HCEC 1CT (cell line): ENCODE results near the gene TECPR2.
"Not testable (repeated sequence)": the region's sequence is repeated elsewhere in the genome, so short reads cannot be mapped to it uniquely, and the experiment has no call there.

ENCODE experiments used
- DNase-seq: peaks from one replicate; pipeline ENCODE4 v3.0.0-alpha.2; 2017

TECPR2 gene

DNA sequence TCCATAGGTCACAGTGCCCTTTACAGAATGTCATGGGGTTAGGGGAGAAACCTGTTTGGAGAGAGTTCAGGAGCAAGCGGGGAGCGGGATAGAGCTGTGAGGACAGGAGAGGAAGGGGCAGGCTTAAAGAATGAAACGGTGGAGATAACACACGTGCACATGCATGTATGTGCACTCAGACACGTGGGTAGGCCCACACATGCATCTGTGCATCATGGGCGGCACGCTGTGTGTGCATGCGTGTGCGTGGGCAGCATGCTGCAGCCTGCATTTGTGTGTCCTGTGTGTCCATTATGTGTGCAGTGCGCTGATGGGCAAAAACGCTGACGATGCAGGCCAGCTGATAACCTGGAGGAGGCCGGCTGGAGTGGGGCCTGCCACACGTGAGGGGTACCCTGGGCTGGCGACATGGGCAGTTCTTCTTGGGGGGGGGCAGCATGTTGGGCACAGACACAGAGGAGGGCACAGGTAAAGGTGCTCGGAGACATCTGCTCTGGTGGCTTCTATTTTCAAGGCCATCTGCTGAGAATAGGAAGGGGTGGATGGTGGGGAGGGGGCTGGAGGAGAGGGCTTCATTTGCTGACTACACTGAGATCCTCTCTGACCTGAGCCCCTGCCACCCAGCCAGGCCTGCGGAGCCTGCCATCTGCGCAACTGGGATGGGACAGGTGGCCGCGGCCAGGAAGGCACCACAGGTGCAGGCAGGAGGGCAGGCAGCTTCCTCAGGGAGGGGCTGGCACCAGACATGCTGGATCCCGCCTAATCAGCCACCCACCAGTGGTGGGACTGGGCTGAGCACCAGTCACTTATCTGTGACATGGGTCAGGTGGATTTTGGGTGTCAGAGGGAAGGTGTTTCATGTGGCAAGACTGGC lies 151.4 kb downstream of the TECPR2 start:
- DNase-seq = no peak

DNA sequence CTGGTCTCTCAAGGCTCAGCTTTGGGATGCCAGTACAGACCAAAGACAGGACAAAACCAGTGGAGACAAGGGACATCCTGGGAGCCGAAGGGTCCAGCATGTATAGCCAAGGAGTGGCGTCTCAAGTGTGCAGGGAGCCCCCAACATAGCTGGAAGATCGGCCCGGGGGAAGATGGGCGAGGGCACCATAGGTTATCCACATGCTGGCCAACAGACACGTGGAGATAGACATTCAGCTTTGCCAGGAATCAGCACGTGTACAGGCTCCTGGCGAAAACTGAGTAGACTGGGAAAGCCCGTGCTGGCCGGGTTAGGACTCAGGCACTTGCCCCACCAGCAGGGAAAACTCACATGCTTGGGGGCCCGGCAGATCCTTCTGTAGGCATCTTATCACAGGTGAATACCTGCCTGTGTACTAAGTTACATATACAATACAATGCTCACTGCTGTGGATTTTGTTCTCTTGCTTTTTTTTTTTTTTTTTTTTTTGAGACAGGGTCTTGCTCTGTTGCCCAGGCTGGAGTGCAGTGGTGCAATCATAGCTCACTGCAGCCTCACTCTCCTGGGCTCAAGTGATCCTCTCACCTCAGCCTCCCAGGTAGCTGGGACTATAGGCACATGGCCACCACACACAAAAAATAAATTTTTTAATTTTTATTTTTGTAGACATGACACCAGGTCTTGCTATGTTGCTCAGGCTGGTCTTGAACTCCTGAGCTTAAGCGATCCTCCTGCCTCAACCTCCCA lies 152.4 kb downstream of the TECPR2 start:
- DNase-seq = no peak

DNA sequence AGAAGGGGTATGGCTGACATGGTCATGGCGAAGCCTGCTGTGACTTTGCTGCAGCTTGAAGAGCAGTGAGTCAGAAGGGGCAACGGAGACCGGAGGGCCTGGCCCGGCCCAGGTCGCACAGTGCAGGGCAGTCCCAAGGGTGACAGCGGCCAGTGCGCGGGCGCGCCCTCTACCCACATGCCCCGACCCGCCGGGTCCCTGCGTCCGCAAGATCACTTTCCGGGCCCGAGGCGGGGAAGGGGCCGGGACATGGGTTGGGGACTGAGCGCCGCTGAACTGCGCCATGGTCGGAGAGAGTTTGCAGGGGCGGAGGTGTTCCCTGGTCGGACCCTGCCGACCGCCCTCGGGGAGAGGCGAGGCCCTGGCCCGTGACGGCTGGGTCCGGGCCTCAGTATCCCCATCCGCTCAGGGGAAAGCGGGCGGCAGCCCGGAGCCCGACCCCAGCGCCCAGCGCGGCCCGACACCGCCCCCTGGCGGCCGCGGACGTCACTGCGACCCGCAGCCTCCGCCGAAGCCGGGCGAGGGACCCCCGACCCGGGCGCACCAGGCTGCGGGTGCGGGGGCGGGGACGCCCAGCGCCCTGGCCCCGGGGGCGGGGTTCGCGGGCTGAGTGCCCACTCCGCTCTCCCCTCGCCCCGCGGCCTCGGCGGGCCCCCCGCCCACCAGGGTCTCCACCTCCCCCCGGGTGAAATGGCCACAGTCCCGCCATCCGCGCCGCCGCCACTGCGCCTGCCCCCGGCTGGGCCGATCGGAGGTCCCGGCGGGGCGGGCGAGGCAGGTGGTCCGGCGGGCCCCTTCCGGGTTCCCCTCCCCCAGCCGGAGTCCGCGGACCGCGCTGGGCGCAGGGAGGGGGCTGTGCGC lies 154.0 kb downstream of the TECPR2 start:
- peak; percentile 7 for DNase-seq

DNA sequence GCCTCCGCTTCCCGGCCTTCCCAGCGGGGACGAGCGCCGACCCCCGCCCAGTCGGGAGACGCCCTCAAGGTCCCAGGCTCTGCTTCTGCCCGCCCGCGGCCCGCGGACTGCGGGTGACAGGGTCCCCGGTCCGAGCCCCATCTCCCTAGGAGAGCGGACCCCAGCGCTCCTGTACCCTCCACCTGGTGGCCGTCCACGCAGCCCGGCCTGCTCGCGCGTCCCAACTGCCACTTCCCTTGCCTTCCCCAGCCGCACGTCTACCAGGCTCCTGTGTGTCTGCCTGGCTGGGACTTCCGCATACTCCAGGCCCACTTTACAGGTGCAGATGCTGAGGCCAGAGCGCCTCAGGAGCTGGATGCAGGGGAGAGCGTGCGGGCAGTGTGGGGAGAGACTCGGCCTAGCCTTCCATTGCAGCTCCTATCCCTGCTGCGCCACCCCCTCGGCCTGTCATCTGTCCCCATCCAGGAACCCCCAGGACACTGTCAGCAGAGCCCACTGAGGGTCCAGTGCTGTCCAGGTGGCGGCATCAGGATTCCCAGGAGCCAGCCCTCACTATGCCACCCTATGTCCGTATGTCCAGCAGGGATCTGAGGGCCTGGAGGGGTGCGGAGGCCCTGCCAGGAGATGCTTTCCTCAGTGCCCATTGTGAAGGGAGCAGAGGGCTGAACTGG lies 154.8 kb downstream of the TECPR2 start:
- DNase-seq = no peak

DNA sequence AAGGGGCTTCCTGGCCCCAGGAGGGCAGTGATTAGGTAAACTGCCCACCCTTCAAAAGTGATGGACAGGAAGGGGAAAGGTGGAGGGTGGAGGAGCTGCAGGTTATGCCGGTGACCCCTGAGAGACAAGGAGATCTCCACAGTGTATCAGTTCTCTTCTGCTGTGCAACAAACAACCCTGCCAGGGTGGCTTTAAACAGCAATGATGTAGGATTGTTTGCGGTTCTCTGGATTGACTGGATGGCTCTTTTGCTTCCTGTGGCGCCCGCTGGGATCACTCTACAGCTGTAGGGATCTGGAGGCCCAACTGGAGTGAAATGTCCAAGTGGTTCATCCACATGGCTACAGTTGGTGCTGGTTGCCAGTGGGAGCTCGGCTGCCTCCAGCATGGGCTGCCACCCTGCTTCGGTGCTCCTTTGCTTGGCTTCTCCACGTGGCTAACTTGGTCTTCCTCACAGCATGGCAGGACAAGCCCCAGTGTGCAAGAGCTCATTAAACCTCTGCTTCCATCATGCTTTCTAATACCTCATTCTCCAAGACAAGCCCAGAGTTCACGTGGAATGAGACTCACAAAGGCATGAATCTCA lies 155.4 kb downstream of the TECPR2 start:
- no peak for DNase-seq

DNA sequence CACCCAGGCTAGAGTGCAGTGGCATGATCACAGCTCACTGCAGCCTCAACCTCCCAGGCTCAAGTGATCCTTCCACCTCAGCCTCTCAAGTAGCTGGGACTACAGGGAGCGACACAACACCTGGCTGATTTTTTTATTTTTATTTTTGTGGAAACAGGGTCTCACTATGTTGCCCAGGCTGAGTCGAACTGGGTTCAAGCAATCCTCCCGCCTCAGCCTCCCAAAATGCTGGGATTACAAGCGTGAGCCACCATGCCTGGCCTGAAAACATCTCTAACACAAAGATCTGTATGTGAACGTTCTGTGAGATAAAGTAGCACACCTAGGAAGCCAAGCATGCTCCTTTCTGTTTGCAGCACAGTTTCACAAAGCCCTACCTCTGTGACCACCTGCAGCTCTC lies 157.0 kb downstream of the TECPR2 start:
- DNase-seq = not testable (repeated sequence)

DNA sequence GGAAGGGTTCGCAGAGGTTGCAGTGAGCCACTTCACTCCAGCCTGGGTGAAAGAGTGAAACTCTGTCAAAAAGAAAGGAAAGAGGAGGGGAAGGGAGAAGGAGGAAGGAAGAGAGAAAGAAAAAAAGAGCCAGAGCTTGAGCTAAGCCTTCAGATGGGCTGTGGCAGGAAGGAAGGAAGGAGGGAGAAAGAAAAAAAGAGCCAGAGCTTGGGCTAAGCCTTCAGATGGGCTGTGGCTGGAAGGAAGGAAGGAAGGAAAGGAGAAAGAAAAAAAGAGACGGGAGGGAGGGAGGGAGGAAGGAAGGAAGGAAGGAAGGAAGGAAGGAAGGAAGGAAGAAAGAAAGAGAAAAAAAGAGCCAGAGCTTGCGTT lies 160.4 kb downstream of the TECPR2 start:
- DNase-seq = no peak

DNA sequence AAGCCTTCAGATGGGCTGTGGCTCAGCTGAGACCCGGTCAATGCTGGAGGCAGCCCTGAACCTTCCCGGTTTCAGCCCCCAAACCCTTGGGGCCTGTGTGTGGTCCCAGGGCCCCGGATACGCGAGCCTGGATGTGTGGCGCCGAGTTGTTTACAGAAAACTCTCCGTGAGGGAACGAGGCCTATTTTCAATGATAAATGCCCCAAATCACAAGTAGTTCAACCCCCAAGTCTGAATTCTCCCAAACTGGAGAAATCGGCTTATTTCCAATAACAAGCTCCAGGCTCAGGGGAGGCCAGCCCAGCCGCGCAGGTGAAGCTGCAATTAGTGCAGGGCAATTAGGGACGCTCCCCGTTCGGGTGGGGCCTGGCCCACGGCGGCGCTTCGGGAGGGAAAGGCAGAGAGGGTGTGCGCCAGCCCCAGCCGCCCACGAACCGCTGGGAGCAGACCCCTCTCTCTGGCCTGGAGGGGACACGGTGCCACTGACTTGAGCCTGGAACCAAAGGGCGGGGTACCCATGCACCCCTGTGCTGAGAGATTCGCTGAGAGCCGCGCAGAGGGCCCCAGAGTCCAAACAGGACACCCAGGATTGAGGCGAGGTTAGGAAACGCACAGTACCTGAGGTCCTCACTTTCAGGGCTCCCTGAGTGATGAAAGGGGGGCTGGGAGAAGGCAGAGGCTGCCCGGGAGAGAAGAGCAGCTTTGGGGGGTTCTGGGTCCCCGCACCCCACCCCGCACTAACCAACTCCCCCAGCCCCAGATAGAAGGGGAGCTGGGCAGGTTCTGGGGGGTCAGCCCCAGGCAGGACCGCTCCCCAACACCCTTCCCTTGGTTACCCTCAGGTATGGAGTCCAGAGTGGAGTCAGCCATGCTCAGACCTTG lies 161.1 kb downstream of the TECPR2 start:
- no peak for DNase-seq

DNA sequence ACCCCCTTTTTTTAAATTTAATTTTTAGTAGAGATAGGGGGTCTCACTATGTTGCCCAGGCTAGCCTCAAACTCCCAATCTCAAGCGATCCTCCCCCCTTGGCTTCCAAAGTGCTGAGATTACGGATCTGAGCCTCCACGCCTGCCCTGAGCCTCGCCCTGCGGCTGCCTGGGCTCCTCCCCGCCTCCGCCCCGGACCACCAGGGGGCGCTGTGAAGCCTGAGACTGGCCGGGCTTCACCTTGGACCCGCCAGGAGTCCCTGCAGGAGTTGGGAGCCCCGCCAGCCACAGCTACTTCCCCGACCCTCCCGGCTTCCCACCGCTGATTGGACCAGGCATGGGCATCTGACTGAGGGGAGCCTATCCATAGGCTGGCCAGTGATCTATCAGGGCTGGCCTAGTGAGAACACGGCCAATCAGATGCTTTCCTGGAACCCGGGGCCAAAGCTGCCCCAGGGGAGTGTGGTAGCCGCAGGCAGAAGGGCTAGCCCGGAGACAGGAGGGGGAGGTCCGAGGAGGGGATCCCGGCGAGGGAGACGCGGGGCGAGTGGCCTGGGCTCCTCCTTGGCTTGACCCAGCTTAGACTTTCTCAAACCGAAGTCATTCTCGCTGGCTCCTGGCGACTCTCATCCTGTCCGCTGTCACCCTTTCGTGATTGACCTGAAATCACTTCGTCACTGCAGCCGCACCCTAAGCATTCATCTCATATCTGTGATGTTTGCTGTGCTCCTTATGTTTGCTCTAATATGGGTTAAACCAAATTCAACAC lies 161.9 kb downstream of the TECPR2 start:
- DNase-seq = peak; percentile 99

DNA sequence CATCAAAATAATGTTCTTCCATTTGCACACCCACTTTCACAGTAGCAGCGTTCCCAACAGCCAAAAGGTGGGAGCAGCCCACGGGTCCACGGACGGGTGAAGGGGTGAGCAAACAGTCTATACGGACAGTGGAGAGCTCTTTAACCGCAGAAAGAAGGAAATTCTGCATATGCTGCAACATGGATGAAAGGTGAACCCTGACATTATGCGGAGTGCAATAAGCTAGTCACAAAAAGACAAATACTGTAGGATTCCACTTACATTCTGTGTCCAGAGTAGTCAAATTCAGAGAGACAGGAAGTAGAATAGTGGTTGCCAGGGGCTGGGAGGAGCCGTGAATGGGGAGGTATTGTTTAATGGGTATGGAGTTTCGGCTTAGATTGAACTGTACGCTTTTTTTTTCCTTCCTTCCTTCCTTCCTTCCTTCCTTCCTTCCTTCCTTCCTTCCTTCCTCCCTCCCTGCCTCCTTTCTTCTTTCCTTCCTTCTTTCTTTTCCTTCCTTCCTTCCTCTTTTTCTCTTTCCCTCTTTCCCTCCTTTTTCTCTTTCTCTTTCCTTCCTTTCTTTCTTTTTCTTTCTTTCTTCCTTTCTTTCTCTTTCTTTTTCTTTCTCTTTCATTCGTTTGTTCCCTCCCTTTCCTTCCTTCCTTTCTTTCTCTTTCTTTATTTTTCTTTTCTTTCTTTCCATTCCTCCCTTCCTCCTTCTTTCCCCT lies 162.6 kb downstream of the TECPR2 start:
- peak; percentile 69 for DNase-seq

DNA sequence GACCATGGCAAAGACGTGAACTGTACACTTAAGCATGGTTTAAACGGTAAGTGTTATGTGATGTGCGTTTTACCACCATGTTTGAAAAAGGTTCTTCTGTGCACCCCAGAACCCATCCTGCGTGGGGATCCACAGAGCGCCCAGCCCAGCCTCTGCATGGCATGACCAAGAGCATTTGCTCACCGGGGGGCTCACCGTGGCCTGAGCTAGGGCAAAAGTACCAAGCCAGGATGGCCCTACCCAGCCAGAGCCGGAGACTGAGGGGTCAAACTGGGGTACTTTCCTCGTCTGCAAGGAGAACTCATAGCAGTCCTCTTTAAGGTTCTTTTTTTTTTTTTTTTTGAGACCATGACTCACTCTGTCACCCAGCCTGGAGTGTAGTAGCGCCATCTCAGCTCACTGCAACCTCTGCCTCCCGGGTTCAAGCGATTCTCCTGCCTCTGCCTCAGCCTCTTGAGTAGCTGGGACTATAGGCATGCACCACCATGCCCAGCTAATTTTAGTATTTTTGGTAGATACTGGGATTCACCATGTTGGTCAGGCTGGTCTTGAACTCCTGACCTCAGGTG lies 163.3 kb downstream of the TECPR2 start:
- no peak for DNase-seq

DNA sequence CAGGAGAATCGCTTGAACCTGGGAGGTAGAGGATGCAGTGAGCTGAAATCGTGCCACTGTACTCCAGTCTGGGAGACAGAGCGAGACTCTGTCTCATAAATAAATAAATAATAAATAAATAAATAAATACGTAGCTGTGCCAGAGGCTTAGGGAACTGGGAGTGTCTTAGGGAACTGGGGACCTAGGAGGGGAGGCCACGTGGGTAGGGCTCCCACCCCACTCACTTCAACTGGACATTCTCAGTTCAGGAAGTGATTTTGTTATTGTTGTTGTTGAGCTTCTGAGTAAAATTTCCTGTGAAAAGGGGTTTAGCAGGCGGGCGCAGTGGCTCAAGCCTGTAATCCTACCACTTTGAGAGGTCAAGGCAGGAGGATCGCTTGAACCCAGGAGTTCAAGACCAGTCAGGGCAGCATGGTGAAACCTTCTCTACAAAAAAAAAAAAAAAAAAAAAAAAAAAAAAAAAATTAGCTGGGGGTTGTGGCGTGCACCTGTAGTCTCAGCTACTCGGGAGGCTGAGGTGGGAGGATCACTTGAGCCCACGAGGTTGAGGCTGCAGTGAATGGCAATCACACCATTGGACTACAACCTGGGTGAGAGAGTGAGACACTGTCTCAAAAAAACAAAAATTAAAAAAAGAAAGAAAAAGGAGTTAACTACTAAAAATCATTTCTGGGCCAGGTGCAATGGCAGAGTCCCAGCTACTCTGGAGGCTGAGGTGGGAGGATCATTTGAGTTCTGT lies 165.9 kb downstream of the TECPR2 start:
- no peak for DNase-seq

DNA sequence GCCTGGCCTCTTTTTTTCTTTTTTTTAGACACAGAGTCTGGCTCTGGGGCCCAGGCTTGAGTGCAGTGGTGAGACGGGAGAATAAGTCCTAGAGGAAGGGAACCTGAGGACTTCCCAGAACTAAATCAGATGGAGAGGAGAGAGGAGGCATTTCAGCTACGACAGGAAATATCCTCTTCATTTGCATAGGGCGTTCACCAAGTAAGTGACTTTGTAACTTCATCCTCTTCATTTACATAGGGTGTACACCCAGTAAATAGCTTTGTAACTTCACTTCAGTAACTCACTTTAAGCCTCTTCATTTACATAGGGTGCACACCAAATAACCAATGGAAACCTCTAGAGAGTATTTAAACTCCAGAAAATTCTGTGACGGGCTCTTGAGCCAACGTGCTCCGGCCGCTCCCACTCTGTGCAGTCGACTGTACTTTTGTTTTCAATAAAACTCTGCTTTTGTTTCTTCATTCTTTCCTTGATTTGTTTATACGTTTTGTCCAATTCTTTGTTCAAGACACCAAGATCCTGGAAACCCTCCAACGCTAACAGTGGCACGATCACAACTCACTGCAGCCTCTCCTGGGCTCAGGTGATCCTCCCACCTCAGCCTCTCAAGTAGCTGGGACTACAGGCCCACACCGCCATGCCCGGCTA lies 168.2 kb downstream of the TECPR2 start:
- DNase-seq = no peak

DNA sequence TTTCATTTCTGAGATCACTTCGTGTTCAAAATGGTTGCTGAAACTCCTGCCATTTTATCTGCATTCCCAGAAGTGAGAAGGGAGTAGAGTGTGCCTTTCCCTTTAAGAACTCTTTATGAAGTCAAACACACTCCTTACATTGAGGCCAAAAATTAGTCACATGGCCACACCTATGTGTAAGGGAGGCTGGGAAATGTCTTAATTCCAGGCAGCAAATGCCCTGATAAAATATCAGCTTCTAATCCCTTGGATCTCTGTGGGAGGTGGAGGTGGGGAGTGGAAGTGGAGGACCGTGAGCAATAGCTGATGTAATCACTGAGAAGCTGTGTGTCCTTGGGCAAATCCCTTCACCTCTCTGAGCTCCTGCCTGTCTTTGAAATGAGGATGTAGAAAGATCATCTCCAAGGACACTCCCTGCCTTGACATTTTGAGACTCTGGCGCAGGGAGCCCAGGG lies 169.5 kb downstream of the TECPR2 start:
- peak; percentile 15 for DNase-seq

DNA sequence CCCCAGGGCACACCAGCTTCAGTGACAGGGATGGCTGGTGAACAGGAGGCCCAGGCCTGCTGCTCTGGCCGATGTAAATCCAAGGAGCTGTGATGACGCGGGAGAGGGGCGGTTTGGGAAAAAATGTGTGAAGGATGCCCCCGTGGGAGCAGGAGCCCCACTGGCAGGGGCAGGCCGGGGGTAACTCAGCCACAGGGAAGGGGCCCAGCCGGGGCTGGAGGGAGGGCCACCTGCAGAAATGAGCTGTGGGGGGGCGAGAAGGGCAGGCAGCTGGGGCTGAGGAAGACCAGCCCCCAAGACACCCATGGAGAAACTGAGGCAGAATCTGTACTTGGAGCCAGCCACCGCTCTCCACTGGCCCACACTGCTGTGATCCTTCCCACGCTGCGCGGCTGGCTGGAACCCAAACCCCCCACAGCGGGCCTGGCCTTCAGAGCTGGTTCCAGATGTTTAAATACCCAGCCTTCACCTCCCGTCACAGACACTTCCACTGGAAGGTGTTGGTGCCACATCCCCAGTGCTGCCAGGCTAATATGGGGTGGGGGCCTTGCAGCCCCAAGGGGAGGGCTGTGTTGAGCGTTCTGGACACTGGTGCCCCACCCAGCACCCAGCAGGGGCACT lies 175.3 kb downstream of the TECPR2 start:
- no peak for DNase-seq

DNA sequence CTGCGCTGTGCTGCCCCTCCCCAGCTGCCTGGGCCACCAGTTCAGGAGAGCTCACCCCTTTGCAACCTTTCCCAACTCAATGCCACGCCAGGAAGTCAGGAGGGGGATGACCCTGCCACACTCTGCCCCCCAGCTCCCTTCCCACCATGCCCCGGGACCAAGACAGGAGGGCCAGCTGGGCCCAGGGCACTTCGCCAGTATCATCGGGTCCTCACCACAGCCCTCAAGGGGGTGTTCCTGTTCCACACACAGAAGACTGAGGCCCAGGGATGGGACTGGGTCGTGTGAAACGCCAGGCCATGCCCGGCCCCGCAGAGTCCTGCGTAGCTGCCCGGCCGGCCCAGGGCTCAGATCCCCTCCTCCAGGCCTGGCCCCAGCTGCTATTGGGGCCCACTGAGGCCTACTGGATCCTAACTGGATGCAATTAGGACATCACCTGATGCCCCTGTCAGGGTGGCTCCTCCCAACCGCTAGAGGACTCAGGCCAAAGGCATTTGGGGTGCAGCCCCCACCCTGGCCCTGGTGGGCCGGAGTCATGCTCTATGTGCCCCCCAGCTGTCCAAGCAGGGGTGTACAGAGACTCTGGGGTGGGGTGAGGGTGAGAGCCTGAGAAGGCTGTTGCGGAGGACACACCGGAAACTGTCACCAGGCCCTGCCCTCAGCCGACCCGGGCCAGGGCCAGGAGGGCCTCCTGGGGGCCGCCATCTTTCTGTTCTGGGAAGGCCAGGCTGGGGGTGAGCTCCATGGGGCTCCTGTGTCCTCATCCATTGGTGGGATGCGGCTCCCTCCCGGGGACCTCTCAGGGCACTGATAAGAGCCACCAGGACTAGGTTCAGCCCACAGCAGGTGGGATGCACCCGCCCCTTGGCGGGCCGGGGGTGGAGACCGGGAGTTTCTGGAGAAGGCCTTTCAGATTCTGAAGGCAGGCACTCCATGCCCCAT lies 176.1 kb downstream of the TECPR2 start:
- DNase-seq = no peak
